Measurements from ENCODE around the gene IRGQ.

DNA sequence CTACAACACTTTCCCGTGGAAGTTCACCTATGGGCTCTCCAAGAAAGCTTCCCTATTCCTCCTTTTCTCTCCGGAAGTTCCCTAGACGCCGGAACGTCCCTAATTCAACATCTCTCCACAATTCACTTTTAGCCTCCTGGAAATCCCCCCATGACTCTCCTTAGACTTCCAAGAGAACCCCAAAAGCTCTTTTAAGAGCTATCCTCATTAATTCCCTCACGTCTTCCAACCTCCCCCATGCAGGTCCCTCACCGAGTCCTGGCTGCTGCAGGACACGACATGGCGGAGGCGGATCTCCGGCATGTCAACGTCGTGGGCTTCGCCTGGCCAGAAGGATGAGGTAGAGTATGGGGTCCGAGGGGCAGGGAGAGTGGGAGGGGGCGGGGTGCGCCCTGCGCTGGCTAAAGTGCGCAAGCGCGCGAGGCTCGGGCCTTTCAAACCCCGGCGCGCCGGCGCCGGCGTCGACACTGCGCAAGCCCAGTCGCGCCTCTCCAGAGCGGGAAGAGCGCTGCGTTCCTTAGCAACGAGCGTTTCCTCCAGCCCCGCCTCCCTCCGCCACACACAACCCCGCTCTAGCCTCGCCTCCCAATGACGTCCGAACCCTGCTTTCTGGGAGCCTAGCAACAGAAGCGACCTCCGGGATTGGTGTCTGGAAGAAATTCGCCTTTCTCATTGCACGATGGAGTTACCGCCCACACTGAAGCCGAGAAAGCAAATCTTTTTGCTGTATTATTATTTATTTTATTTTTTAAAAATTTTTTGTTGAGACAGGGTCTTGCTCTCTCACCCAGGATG lies 20.6 kb downstream of the IRGQ start, which contains the start of the genes PINLYP and XRCC1:
- TF ChIP-seq, protein P1, sequence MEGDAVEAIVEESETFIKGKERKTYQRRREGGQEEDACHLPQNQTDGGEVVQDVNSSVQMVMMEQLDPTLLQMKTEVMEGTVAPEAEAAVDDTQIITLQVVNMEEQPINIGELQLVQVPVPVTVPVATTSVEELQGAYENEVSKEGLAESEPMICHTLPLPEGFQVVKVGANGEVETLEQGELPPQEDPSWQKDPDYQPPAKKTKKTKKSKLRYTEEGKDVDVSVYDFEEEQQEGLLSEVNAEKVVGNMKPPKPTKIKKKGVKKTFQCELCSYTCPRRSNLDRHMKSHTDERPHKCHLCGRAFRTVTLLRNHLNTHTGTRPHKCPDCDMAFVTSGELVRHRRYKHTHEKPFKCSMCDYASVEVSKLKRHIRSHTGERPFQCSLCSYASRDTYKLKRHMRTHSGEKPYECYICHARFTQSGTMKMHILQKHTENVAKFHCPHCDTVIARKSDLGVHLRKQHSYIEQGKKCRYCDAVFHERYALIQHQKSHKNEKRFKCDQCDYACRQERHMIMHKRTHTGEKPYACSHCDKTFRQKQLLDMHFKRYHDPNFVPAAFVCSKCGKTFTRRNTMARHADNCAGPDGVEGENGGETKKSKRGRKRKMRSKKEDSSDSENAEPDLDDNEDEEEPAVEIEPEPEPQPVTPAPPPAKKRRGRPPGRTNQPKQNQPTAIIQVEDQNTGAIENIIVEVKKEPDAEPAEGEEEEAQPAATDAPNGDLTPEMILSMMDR (IDR thresholded peaks at IDR 0.05): no peak
- peak; percentile 37 for TF ChIP-seq POLR2A (IDR thresholded peaks at IDR 0.05)
